H1 (cell line): ENCODE data around the gene PEX3. TPM values are rescaled to one million over a fixed set of nuclear protein-coding genes. Genes with fewer than 3 reads are reported as not detected.

Experiments used
- HDAC2 ChIP-seq, 2 experiments: fragments of 300-600 bp in 1 of 2; sonication (generic) in 1 of 2; IDR thresholded peaks; 2 replicates each; pipeline ENCODE4 v1.6.1; 2011 to 2012; ENCODE audit warnings: low read depth in 2 of 2, low read length in 2 of 2, mild to moderate bottlenecking in 2 of 2, moderate library complexity in 2 of 2, borderline replicate concordance in 1 of 2, inconsistent platforms in 1 of 2
- NANOG ChIP-seq: IDR thresholded peaks from 2 replicates; pipeline ENCODE4 v1.6.1; 2011; ENCODE audit warnings: low read length, low read depth, mild to moderate bottlenecking, inconsistent platforms; ENCODE audit not compliant: insufficient read depth, poor library complexity, severe bottlenecking
- POU5F1 ChIP-seq: IDR thresholded peaks from 2 replicates; pipeline ENCODE4 v1.6.1; 2011; ENCODE audit warnings: low read depth, mild to moderate bottlenecking, low read length, moderate library complexity
- SP4 ChIP-seq: IDR thresholded peaks from 2 replicates; pipeline ENCODE4 v1.6.1; 2012; ENCODE audit warnings: low read length, inconsistent platforms
- SRF ChIP-seq: IDR thresholded peaks from 2 replicates; pipeline ENCODE4 v1.6.1; 2011; ENCODE audit warnings: mild to moderate bottlenecking, low read depth, low read length, moderate library complexity
- polyA plus RNA-seq, 7 experiments: library from polyadenylated mRNA; depleted of rRNA in 3 of 7; stranded (reverse) in 5 of 7; unstranded in 2 of 7; fragments of >200 nt in 5 of 7; fragments of 200-250 nt in 2 of 7; gene quantifications; 1 replicate in 5 of 7; 2 replicates in 1 of 7; 4 replicates in 1 of 7; pipeline versions ENCODE4 v1.2.1 to v1.2.3, GENCODE V29; 2011 to 2013; ENCODE audit warnings: missing spikeins in 2 of 7, mixed read lengths in 2 of 7
- total RNA-seq: library from RNA; stranded (reverse); fragmentation: NEBNext Ultra II Directional; extraction: Animal tissue kit (Norgen Biotek cat#: 25700); gene quantifications from 2 replicates; pipeline ENCODE4 v1.2.1, GENCODE V29; 2021
- TF ChIP-seq, protein P1 (sequence below): IDR thresholded peaks from 2 replicates; pipeline ENCODE4 v1.6.1; 2012; ENCODE audit warnings: low read length, inconsistent platforms

The PEX3 gene
- total and polyA plus RNA-seq, 2 of the 8 experiments (the other 6 are each of a cell fraction or from before 2014, with no cell fraction given), result 8.0 to 16.8 TPM

DNA sequence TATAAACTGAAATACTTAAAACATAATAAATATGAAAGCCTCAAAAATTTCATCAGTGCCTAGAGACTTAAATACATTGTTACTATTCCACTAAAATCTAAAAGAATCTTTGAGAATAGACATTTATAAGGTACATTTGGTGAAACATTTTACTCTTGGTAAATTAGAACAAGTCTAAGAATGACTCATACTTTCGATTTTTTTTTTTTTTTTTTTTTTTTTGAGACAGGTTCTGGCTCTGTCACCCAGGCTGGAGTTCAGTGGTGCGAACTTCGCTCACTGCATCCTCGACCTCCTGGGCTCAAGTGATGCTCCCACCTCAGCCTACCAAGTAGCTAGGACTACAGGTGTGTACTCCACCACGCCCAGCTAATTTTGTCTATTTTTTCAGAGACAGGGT lies 54.5 kb downstream of the PEX3 start (continued):
- TF ChIP-seq SRF, result no peak
- TF ChIP-seq NANOG, result no peak
- no peak for TF ChIP-seq HDAC2 (IDR thresholded peaks at IDR 0.05; ENCODE audit: borderline replicate concordance in 1 of 2, low read depth in 2 of 2, low read length in 2 of 2)
- TF ChIP-seq POU5F1, result no peak
- no peak for TF ChIP-seq SP4
- TF ChIP-seq, protein P1, sequence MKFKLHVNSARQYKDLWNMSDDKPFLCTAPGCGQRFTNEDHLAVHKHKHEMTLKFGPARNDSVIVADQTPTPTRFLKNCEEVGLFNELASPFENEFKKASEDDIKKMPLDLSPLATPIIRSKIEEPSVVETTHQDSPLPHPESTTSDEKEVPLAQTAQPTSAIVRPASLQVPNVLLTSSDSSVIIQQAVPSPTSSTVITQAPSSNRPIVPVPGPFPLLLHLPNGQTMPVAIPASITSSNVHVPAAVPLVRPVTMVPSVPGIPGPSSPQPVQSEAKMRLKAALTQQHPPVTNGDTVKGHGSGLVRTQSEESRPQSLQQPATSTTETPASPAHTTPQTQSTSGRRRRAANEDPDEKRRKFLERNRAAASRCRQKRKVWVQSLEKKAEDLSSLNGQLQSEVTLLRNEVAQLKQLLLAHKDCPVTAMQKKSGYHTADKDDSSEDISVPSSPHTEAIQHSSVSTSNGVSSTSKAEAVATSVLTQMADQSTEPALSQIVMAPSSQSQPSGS, result no peak
